HepG2 (cell line): ENCODE data around the gene PRDX5. TPM values are rescaled to one million over a fixed set of nuclear protein-coding genes. Genes with fewer than 3 reads are reported as not detected.

Experiments
- ATF4 ChIP-seq, 2 experiments: fragments of 450-650 bp in 1 of 2; sonication (generic) in 1 of 2; formaldehyde crosslinking; IDR thresholded peaks; 2 replicates each; pipeline versions ENCODE4 v1.5.0 to v1.8.0; 2020 to 2022; ENCODE audit warnings: mild to moderate bottlenecking in 1 of 2, missing genetic modification reagents in 1 of 2
- CHD4 ChIP-seq: fragments of 200-600 bp; sonication (generic); IDR thresholded peaks from 2 replicates; pipeline ENCODE4 v1.7.0; 2017; ENCODE audit warnings: mild to moderate bottlenecking, low read length, borderline replicate concordance
- CTCF ChIP-seq: sonication (generic); formaldehyde crosslinking; IDR thresholded peaks from 2 replicates; pipeline ENCODE4 v1.5.0; 2020; ENCODE audit warnings: mild to moderate bottlenecking, missing genetic modification reagents, moderate library complexity
- FOXP4 ChIP-seq: sonication (generic); formaldehyde crosslinking; IDR thresholded peaks from 2 replicates; pipeline ENCODE4 v1.4.0; 2020; ENCODE audit warnings: missing genetic modification reagents
- HMG20B ChIP-seq: conservative IDR thresholded peaks from 2 replicates; pipeline ENCODE4 v1.6.1; 2016; ENCODE audit warnings: missing genetic modification reagents, missing compliant biosample characterization
- KAT7 ChIP-seq: IDR thresholded peaks from 2 replicates; pipeline ENCODE4 v1.6.1; 2018; ENCODE audit warnings: borderline replicate concordance, missing compliant biosample characterization
- LBX2 ChIP-seq: sonication (generic); formaldehyde crosslinking; IDR thresholded peaks from 2 replicates; pipeline ENCODE4 v1.5.0; 2020; ENCODE audit warnings: missing genetic modification reagents, mild to moderate bottlenecking, borderline replicate concordance
- MIXL1 ChIP-seq: IDR thresholded peaks from 2 replicates; pipeline ENCODE4 v1.6.1; 2016
- MTF2 ChIP-seq: sonication (generic); formaldehyde crosslinking; IDR thresholded peaks from 2 replicates; pipeline ENCODE4 v1.5.0; 2020; ENCODE audit warnings: missing genetic modification reagents, borderline replicate concordance
- NCOA1 ChIP-seq: sonication (generic); formaldehyde crosslinking; IDR thresholded peaks from 2 replicates; pipeline ENCODE4 v1.9.0; 2021; ENCODE audit warnings: missing genetic modification reagents
- PHF8 ChIP-seq: sonication (generic); formaldehyde crosslinking; IDR thresholded peaks from 2 replicates; pipeline ENCODE4 v1.5.0; 2020; ENCODE audit warnings: missing genetic modification reagents
- TFDP1 ChIP-seq: IDR thresholded peaks from 2 replicates; pipeline ENCODE4 v1.6.1; 2016; ENCODE audit warnings: missing compliant biosample characterization, missing genetic modification reagents, borderline replicate concordance
- ZBTB4 ChIP-seq: sonication (generic); formaldehyde crosslinking; IDR thresholded peaks from 2 replicates; pipeline ENCODE4 v1.4.0; 2020; ENCODE audit warnings: missing genetic modification reagents, mild to moderate bottlenecking, borderline replicate concordance
- ZEB1 ChIP-seq: IDR thresholded peaks from 2 replicates; pipeline ENCODE4 v1.6.1; 2012; ENCODE audit warnings: mild to moderate bottlenecking, low read depth, inconsistent platforms; ENCODE audit not compliant: insufficient replicate concordance
- ZMAT3 ChIP-seq: sonication (generic); formaldehyde crosslinking; conservative IDR thresholded peaks from 2 replicates; pipeline ENCODE4 v1.7.0; 2021; ENCODE audit warnings: missing genetic modification reagents
- ZNF484 ChIP-seq: sonication (generic); formaldehyde crosslinking; IDR thresholded peaks from 2 replicates; pipeline ENCODE4 v1.5.1; 2020; ENCODE audit warnings: mild to moderate bottlenecking, low read depth, missing genetic modification reagents, borderline replicate concordance
- ZNF564 ChIP-seq: sonication (generic); formaldehyde crosslinking; IDR thresholded peaks from 2 replicates; pipeline ENCODE4 v1.8.1; 2023; ENCODE audit warnings: mild to moderate bottlenecking, missing genetic modification reagents
- ZSCAN12 ChIP-seq: sonication (generic); formaldehyde crosslinking; IDR thresholded peaks from 2 replicates; pipeline ENCODE4 v1.9.0; 2021; ENCODE audit warnings: mild to moderate bottlenecking, missing genetic modification reagents
- ZSCAN21 ChIP-seq: sonication (generic); formaldehyde crosslinking; IDR thresholded peaks from 2 replicates; pipeline ENCODE4 v1.8.0; 2022; ENCODE audit warnings: mild to moderate bottlenecking, missing genetic modification reagents, moderate library complexity, borderline replicate concordance
- polyA plus RNA-seq, 8 experiments: library from polyadenylated mRNA; depleted of rRNA in 3 of 8; stranded (reverse) in 7 of 8; unstranded in 1 of 8; fragments of >200 nt; fragmentation: Illumina TruSeq in 4 of 8; extraction: Trizol in 4 of 8; gene quantifications; 2 replicates each; pipeline versions ENCODE4 v1.2.1 to v1.2.3, GENCODE V29; 2011 to 2016; ENCODE audit warnings: low read depth in 4 of 8, missing spikeins in 1 of 8, mixed read lengths in 1 of 8; ENCODE audit not compliant: insufficient read depth in 1 of 8
- total RNA-seq, 5 experiments: library from RNA; depleted of rRNA; stranded (reverse); fragments of >200 nt; fragmentation: Illumina TruSeq; extraction: Trizol; gene quantifications; 2 replicates each; pipeline ENCODE4 v1.2.3, GENCODE V29; 2016; ENCODE audit warnings: low read depth in 1 of 5

The PRDX5 gene
- total and polyA plus RNA-seq, 2 of the 13 experiments (the other 11 are each of a cell fraction or from before 2014, with no cell fraction given), result 215 to 311 TPM

GRCh38 chr11:64269540-64270220 lies 48.2 kb upstream of the PRDX5 start (continued):
- TF ChIP-seq ATF4 (CRISPR knock-in tag; IDR thresholded peaks at IDR 0.05) (no peak; a peak in 1 of 4 replicates), MTF2 (CRISPR knock-in tag) (peak; percentile 92; the same call in 1 of the 2 replicates), ZNF484 (CRISPR knock-in tag) (no peak), ZBTB4 (CRISPR knock-in tag) (no peak), CHD4 (no peak), MIXL1 (CRISPR knock-in tag) (0 out of 2 replicates have a peak, but pooled peaks have one; percentile 40), NCOA1 (CRISPR knock-in tag) (0 out of 2 replicates have a peak, but pooled peaks have one; percentile 73), TFDP1 (CRISPR knock-in tag) (no peak), HMG20B (peak; percentile 12; the same call in 1 of the 2 replicates), ZEB1 (no peak), ZNF564 (CRISPR knock-in tag) (no peak; the same call in 1 of the 2 replicates), LBX2 (CRISPR knock-in tag) (no peak), ZSCAN12 (CRISPR knock-in tag) (no peak), ZSCAN21 (CRISPR knock-in tag) (peak; percentile 32; the same call in 1 of the 2 replicates), FOXP4 (CRISPR knock-in tag) (peak; percentile 43; the same call in 1 of the 2 replicates), CTCF (peak; percentile 29; the same call in 1 of the 2 replicates), PHF8 (CRISPR knock-in tag) (peak; percentile 62), KAT7 (no peak), ZMAT3 (CRISPR knock-in tag) (no peak; the same call in 1 of the 2 replicates)
